Pancreas (tissue), 10 donors: Measurements from ENCODE around the gene CHCHD1. TPM values are rescaled to one million over a fixed set of nuclear protein-coding genes. Genes with fewer than 3 reads are reported as not detected.

ENCODE experiments used
- ATAC-seq, 4 donors: fragments of 200-7000 bp; cut with Tn5 transposase; one replicate each; pipeline versions ENCODE4 v1.8.0 to v1.9.1; 2020; ENCODE audit warnings: mild to moderate bottlenecking in 4 of 4, moderate library complexity in 4 of 4
- DNase-seq, 6 donors: peaks; one replicate each; pipeline ENCODE4 v3.0.0-alpha.2; 2020
- FAIRE-seq: peaks from 2 replicates; lab custom pipeline; 2012; peaks lifted over from hg19 to GRCh38; lab: Jason Lieb, UNC
- H3K27ac ChIP-seq, 4 donors: fragments of 200-600 bp; sonication (generic); 1 replicate in 3 of 4; 2 replicates in 1 of 4; pipeline versions ENCODE4 v1.5.0 to v1.8.0; 2020
- H3K27me3 ChIP-seq, 4 donors: fragments of 200-600 bp; one replicate each; pipeline ENCODE4 v1.8.0; 2021
- H3K36me3 ChIP-seq, 3 donors: fragments of 200-600 bp; sonication (generic) in 1 of 3; one replicate each; pipeline versions ENCODE4 v1.5.0 to v1.8.0; 2020 to 2021
- H3K4me1 ChIP-seq, 3 donors: fragments of 200-600 bp; one replicate each; pipeline ENCODE4 v1.8.0; 2021
- H3K4me3 ChIP-seq, 4 donors: fragments of 200-600 bp; sonication (generic) in 2 of 4; one replicate each; pipeline versions ENCODE4 v1.5.0 to v1.8.0; 2020 to 2021
- H3K9me3 ChIP-seq, 4 donors: fragments of 200-600 bp; one replicate each; pipeline ENCODE4 v1.8.0; 2021
- CTCF ChIP-seq, 4 donors: fragments of 200-600 bp; sonication (generic) in 3 of 4; IDR thresholded peaks; one replicate each; pipeline versions ENCODE4 v1.5.0 to v1.8.0; 2021; ENCODE audit warnings: antibody characterized with exemption in 4 of 4
- WGBS, 2 donors: extraction: QIAGEN DNeasy Blood & Tissue Kit; methylation state at CpG; one replicate each; pipeline ENCODE4 v1.1.7; 2013; 5-methylcytosine and 5-hydroxymethylcytosine counted together
- intact Hi-C, 3 donors: fragments of 100-400 bp; cut with DNase I; formaldehyde crosslinking; loops; one replicate each; pipeline versions ENCODE4 v1.11.1 to v1.14.2; 2022
- polyA plus RNA-seq, 2 donors: library from polyadenylated mRNA; stranded (reverse); fragments of 200-250 nt; gene quantifications; one replicate each; pipeline ENCODE4 v1.2.3, GENCODE V29; 2013
- total RNA-seq, 6 donors: library from RNA; stranded (reverse); fragmentation: NEBNext Ultra II Directional in 4 of 6; extraction: Animal tissue kit (Norgen Biotek cat#: 25700) in 4 of 6; gene quantifications; one replicate each; pipeline versions ENCODE4 v1.2.1 to v1.2.4, GENCODE V29; 2021 to 2023
- donor health status: healthy with polysubstance abuse.
- donor health status: DM: no; HTN: no; CAD: no; lungs with moderate emphysema.
- donor health status: DM: no; HTN: no; CAD: no.
- donor health status: control.
- donor health status: control.
- donor health status: Bipolar disorder and iron deficiency.
- donor health status: DM: yes; HTN: yes; CAD: no.
- donor health status: DM: no; HTN: no; CAD: no.
- donor health status: DM: no; HTN: no; CAD: no.
- donor health status: DM: yes; HTN: yes; CAD: no.

Gene CHCHD1
- total and polyA plus RNA-seq, 8 donors: 4.4 to 31.7 (median 8.3) TPM

GRCh38 chr10:73808021-73808815 is 26.4 kb downstream of the CHCHD1 start:
- WGBS, 2 donors: 87 to 91% methylated on average over 16 of the region's 16 CpGs
- no peaks in the 10 kb centered on the region for H3K27me3 ChIP-seq
- no peak overlapping the region for H3K4me3 ChIP-seq
- ATAC-seq (no peak), DNase-seq (no peak), FAIRE-seq (no peak)
- peaks cover 0 to 11% (median 0%) of the 10 kb centered on the region in 3 donors for H3K4me1 ChIP-seq
- H3K9me3 ChIP-seq: no peaks in the 10 kb centered on the region
- no peak overlapping the region for H3K27ac ChIP-seq
- peaks cover 5 to 25% (median 14%) of the 10 kb centered on the region in 3 donors for H3K36me3 ChIP-seq
- intact Hi-C loops: no loop called here
- no peak for TF ChIP-seq CTCF (IDR thresholded peaks at IDR 0.05)

- 40 to 41% methylated on average over 5 of the region's 5 CpGs for WGBS, 2 donors
- no peak for TF ChIP-seq CTCF (IDR thresholded peaks at IDR 0.05)
- Histone ChIP-seq H3K4me3 (no peak overlapping the region), H3K36me3 (peaks cover 0 to 16% (median 14%) of the 10 kb centered on the region in 3 donors), H3K27ac (no peak overlapping the region), H3K27me3 (no peaks in the 10 kb centered on the region), H3K9me3 (no peaks in the 10 kb centered on the region), H3K4me1 (peaks cover 0 to 11% (median 0%) of the 10 kb centered on the region in 3 donors)
- ATAC-seq (no peak), DNase-seq (no peak), FAIRE-seq (no peak)
- intact Hi-C loops: no loop called here
Measured at GRCh38 chr10:73809061-73809818, 27.4 kb downstream of the CHCHD1 start.

GRCh38 chr10:73810358-73810734 is 28.5 kb downstream of the CHCHD1 start:
- 74 to 85% methylated on average over 7 of the region's 7 CpGs for WGBS, 2 donors
- TF ChIP-seq CTCF (IDR thresholded peaks at IDR 0.05): no peak
- H3K36me3 ChIP-seq: peaks cover 0 to 6% (median 6%) of the 10 kb centered on the region in 3 donors
- intact Hi-C loops: no loop called here
- DNase-seq (no peak), FAIRE-seq (no peak), ATAC-seq (no peak)
- H3K4me3 ChIP-seq: peak overlapping the region; percentile 78 to 91 (median 89)
- no peaks in the 10 kb centered on the region for H3K9me3 ChIP-seq
- no peak overlapping the region for H3K27ac ChIP-seq
- H3K4me1 ChIP-seq: peaks cover 0 to 11% (median 0%) of the 10 kb centered on the region in 3 donors
- no peaks in the 10 kb centered on the region for H3K27me3 ChIP-seq

GRCh38 chr10:73810735-73811465 is 29.1 kb downstream of the CHCHD1 start:
- TF ChIP-seq CTCF (IDR thresholded peaks at IDR 0.05): no peak
- no peaks in the 10 kb centered on the region for H3K9me3 ChIP-seq
- DNase-seq (peak in 4 of 6 donors; percentile 46 to 86 (median 68)), ATAC-seq (peak; percentile 9 to 41 (median 22)), FAIRE-seq (no peak)
- peak overlapping the region; percentile 69 to 89 (median 84) for H3K27ac ChIP-seq
- H3K4me3 ChIP-seq: peak overlapping the region; percentile 78 to 91 (median 89)
- peaks cover 0 to 4% (median under 1%) of the 10 kb centered on the region in 3 donors for H3K36me3 ChIP-seq
- intact Hi-C loops: no loop called here
- 0 to 1% methylated on average over 54 to 63 of the region's 63 CpGs for WGBS, 2 donors
- H3K4me1 ChIP-seq: peaks cover 0 to 11% (median 0%) of the 10 kb centered on the region in 3 donors
- H3K27me3 ChIP-seq: no peaks in the 10 kb centered on the region
